Hindlimb muscle (tissue), 1 donor: ENCODE data around the gene ICE2. TPM values are rescaled to one million over a fixed set of nuclear protein-coding genes. Genes with fewer than 3 reads are reported as not detected.
A peak's percentile ranks its signal among the peaks of the same experiment; 100 is the strongest.
"Not testable (repeated sequence)": the region's sequence is repeated elsewhere in the genome, so short reads cannot be mapped to it uniquely, and the experiment has no call there.

Experiments used
- DNase-seq: peaks from one replicate; pipeline ENCODE4 v3.0.0-alpha.2; 2013
- polyA plus RNA-seq: library from polyadenylated mRNA; unstranded; fragments of 120-200 nt; gene quantifications from one replicate; pipeline ENCODE4 v1.2.1, GENCODE V29; 2013; ENCODE audit not compliant: insufficient read length

Gene ICE2
- polyA plus RNA-seq, 1 donor: 37.6 TPM

GRCh38 chr15:60405399-60405798 lies 73.5 kb downstream of the ICE2 start:
- DNase-seq: no peak

GRCh38 chr15:60404351-60404750 lies 74.6 kb downstream of the ICE2 start:
- not testable (repeated sequence) for DNase-seq

DNA sequence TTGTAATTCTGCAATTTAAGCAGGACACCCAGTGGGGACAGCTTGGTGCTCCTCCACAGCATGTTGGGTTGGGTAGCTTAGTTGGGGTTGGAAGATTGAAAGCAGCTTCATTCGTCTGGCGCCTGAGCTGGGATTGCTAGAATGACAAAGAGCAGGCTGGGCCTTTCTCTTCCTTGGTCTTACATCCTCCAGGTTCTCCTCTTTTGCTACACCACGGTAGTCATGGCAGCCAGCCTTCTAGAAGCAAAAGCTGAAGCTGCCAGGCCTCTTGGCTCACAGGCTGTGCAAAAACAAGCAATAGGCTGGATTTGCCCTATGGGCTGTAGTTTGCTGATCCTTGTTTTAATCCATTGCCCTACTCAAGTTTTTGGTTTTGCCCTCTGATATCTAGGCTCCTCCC lies 78.0 kb downstream of the ICE2 start:
- DNase-seq: no peak

- no peak for DNase-seq
Observed at GRCh38 chr15:60399931-60400330, 79.0 kb downstream of the ICE2 start.

- DNase-seq: no peak
Observed at GRCh38 chr15:60399246-60399915, 79.6 kb downstream of the ICE2 start.

GRCh38 chr15:60397772-60398445 lies 81.0 kb downstream of the ICE2 start, which contains the start of gene ANXA2:
Gene ANXA2, minus strand, starts transcription at chr15:60397986. Its CDS starts 11,911 bp downstream, at chr15:60386075.
- DNase-seq: peak; percentile 82

DNA sequence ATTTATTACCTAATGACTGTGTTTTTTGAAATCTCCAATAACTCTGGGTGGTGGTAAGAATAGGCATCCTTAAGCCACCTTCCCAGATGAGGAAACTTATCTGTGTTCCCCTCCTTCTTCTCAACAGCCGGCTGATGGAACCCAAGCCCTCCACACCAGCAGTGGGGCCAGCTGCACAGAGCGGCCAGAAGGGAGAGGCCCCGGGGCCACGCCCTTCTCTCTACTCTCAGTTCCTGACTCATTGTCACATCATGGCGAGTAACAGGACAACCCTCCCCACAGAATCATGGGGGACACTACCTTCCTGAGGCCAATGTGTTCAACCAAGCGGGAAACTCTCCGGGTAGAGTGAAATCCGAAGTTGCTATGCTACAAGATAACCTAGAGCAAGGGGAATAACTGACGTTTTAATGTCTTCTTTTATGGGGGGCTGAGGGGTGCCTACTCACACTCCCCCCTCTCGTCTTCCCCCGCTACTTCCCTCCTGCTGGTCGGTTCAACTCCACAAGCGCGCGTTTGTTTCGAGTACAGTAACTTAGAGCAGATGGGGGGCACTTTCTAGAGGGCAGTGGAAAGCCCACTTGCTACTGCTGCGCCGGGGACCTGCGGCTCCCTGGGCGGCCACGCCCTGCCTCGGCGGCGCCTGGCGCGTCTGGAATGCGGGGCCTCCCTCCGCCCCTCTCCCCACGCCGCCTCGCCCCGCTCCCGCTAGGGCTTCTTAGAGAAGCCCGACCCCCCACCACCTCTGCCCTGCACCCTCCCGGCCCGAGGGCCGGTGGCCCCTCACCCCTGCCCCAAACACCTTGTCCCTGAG lies 81.8 kb downstream of the ICE2 start:
- DNase-seq: peak; percentile 75

DNA sequence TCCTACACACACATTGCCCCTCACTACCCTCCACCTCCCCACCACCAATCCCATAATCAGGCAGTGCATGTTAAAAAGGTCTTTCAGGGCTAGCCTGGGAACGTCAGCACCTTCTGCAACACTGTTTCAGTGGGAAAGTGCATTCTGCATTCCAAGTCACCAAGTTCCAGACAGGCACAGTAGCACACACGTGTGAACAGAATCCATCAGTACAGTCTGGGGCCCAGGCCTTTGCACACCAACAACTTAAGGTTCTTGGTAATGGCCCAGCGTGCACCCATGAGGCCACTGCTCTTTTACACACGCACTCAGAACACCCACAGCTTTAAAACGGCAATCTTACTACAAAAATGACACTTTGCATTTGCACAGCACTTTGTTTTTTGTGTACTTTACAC lies 82.4 kb downstream of the ICE2 start:
- DNase-seq: no peak

DNA sequence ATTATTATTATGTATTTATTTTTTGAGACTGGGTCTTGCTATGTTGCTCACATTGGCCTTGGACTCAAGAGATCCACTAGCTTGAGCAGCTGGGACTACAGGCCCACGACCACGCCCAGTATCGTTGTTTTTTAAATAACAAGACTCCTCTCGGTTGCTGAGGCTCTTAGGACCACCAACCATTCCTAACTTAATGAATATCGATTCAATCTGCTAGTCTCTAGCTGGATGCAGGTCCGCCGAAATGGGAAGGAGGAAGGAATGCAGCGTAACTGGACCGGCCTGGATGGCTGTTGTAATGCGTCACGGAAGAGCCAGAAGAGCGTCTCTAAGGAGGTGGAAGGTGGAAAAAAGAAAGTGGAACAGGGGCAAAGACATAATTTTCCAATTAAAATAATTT lies 82.8 kb downstream of the ICE2 start:
- no peak for DNase-seq

GRCh38 chr15:60395276-60396011 lies 83.5 kb downstream of the ICE2 start:
- DNase-seq: no peak

DNA sequence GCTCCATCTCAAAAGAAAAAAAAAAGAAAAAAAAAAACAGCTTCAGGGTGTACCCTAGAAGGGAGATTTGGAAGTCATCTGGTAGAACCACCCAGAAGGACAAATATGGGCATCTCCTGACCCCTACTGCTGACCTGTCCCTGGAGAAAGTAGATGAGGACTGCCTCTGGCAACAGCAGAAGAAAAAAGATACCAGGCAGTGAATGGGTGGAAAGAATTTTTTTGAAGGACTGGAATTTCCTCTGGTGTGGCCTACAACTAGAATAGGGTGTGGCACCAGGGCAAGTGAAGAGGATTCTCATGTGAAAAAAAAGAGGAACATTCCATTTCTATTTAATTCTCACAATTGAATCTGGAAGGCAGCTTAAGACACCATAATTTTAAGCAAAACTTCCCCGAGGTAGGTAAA lies 84.2 kb downstream of the ICE2 start:
- DNase-seq: no peak

DNA sequence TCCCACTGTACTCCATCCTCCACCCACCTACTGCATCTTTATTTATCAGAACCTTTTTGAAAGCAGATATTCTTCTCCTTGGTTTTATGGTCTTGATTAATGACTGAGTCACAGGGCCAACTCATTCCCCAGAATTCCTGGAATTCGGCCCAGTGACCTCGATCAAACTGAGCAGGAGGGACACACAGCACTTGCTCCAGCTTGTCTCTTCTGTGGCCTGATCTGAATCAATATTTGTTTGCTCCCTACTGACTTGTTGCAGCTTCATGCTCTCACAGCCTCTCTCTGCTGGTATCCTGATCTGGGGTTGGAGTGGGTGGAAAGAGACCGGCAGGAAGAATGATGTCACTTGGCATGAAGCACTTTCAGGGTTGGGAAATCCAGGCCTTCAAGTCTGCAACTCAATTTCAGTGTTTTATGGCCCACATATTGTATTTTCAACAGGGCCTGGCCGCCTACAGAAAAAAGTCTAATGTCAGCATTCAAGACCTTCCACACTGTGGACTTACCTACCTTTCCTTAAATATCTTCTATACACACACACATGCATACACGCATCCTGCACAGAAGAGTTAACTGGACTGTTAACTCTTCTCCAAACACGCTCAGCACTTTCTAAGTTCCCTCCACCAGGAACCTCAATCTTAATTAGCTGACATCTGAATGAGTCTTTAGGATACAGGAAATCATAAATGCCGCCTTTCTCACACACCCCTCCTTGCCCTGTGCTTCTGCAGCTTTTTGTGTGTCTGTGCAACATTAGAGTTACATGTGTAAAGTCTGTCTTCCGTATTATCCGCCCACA lies 85.8 kb downstream of the ICE2 start:
- DNase-seq: peak; percentile 88

GRCh38 chr15:60392601-60392985 lies 86.3 kb downstream of the ICE2 start:
- no peak for DNase-seq

DNA sequence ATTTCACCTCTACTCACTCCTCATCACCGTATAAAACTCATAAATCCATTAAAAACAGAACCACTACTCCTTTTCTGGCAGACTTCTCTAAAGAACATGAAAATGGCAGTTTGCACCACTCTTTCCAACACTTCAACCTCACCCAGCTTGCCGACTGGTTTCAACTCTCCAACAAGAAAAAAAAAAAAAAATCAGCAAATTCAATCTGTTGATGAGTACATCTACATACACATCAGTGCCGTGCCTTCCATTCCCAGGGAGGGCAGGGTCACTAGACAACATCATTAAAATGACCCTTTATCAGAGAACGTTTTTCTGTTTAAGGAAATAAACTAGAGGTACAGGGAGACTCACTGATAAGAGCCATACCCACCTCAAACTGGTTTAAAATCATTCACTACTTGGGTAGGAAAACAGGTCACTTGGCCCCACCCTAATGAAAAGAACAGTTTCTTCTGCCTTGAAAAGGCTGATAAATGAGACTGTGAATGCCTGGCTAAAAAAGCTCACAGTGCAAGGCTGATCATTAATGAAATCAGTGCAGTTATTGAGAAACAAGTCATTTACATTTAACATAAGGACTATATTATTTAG lies 87.1 kb downstream of the ICE2 start:
- DNase-seq: no peak

- DNase-seq: no peak
Observed at GRCh38 chr15:60390871-60391501, 88.0 kb downstream of the ICE2 start.

- no peak for DNase-seq
Observed at GRCh38 chr15:60390231-60390630, 88.7 kb downstream of the ICE2 start.

DNA sequence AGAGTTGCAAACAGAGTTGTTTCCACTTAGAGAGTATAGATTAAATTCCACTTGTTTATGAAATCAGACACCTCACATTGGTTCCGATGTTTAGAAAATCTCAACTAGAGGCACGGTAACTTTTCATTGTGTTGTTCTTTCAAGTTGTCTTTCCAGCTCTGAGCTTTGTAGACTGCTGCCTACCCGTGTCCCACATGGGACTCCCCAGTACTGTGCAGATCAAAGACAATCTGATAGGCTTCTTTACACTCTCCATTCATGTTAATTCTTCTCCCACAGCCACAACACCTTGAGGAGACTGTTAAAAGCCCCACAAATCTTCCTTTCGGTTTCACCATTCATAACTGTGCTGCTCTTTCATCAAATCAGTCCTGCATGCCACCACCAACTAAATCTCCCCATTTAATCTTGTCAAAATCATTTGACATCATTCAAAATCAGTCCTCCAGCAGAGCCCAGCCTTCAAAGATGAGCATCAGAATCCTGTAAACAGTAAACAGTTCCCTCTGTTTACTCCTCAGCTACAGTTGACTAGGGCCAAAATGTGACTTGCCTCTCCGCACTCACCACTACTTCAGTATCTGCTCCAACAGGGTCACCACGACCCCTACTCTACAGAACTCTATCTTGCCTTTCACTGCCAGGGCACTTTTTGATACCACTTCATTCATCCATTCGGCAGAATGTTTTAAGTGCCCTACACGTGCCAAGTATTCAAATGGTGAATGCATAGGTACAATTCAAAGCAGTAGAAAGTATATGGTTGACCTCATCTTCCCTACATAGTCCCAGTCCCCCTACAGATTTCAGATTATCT lies 89.5 kb downstream of the ICE2 start:
- DNase-seq: no peak

DNA sequence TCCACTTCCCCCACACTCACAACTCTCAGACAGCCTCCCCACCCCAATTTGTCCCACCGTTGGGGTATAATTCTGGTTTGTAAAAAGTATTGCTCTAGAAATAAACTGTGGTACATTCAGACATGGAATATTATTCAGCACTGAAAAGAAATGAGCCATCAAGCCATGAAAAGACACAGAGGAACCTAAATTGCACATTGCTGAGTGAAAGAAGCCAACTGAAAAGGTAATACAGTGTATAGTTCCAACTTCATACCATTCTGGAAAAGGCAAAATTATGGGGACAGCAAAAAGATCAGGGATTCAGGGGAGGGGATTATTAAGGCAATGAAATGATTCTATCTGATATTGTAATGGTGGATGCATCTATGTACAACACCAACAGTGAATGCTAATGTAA lies 91.6 kb downstream of the ICE2 start:
- no peak for DNase-seq

DNA sequence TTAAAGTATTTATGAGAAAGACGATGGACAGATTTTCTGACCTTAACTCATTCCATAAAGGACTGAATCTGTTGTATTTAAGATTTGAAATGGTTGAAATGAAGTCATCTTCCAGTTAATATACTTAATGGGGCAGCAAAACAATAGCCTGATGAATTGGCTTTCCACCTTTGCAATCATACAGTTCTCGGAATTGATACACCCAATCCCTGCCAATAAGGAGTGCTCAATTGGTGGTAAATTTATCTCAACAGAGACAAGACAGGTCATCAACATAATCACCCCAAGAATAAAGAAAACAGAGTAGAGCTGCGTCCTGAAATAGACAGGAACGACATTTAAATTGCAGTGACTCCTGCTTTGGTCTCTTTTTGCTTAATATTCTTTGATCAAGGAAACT lies 92.3 kb downstream of the ICE2 start:
- DNase-seq: no peak
